H1 (cell line): ENCODE measurements around the gene RPIA. TPM values are rescaled to one million over a fixed set of nuclear protein-coding genes. Genes with fewer than 3 reads are reported as not detected.

Experiments
- CTCF ChIA-PET: fragments of 300-600 bp; sonication (Branson Sonifier 250); formaldehyde crosslinking; loops from one replicate; lab custom pipeline; 2021; ENCODE audit not compliant: partially characterized antibody; lab: Charles Lee
- POLR2A ChIA-PET: fragments of 300-600 bp; sonication (Branson Sonifier 250); formaldehyde crosslinking; loops from one replicate; lab custom pipeline; 2021; ENCODE audit warnings: inconsistent platforms; ENCODE audit not compliant: partially characterized antibody; lab: Charles Lee
- DNase-seq, 2 experiments: peaks; one replicate each; pipeline versions ENCODE4 v3.0.0 to v3.0.0-alpha.2; 2010 to 2022; ENCODE audit warnings: low spot score in 2 of 2, low read depth in 1 of 2, mixed read lengths in 1 of 2
- FAIRE-seq: peaks from 2 replicates; lab custom pipeline; 2011; peaks lifted over from hg19 to GRCh38; lab: Jason Lieb, UNC
- H2AFZ ChIP-seq: 2 replicates; pipeline ENCODE4 v1.8.1; 2012; ENCODE audit warnings: low read length, inconsistent platforms
- H2AK5ac ChIP-seq: 2 replicates; pipeline ENCODE4 v1.6.1; 2013; ENCODE audit warnings: low read depth, low read length
- H2BK120ac ChIP-seq: replicated peaks from 2 replicates; pipeline ENCODE3; 2013; ENCODE audit warnings: low read depth, low read length, inconsistent platforms
- H2BK12ac ChIP-seq: 2 replicates; pipeline ENCODE4 v1.6.1; 2013; ENCODE audit warnings: low read depth, low read length
- H2BK15ac ChIP-seq: 2 replicates; pipeline ENCODE4 v1.6.1; 2013; ENCODE audit warnings: low read length
- H2BK20ac ChIP-seq: 2 replicates; pipeline ENCODE4 v1.6.1; 2013; ENCODE audit warnings: low read length
- H2BK5ac ChIP-seq: 2 replicates; pipeline ENCODE4 v1.6.1; 2013; ENCODE audit warnings: low read depth, low read length
- H3K14ac ChIP-seq: 2 replicates; pipeline ENCODE4 v1.6.1; 2013; ENCODE audit warnings: inconsistent platforms; ENCODE audit not compliant: insufficient read length
- H3K18ac ChIP-seq: 2 replicates; pipeline ENCODE4 v1.6.1; 2013; ENCODE audit warnings: low read length; ENCODE audit errors: extremely low read depth
- H3K23ac ChIP-seq: 2 replicates; pipeline ENCODE4 v1.6.1; 2013; ENCODE audit warnings: inconsistent platforms; ENCODE audit not compliant: insufficient read length
- H3K23me2 ChIP-seq: 2 replicates; pipeline ENCODE4 v1.6.1; 2013; ENCODE audit warnings: low read depth, low read length
- H3K27ac ChIP-seq: 2 replicates; pipeline ENCODE4 v1.6.1; 2011; ENCODE audit warnings: low read depth, low read length, inconsistent platforms
- H3K27me3 ChIP-seq, 4 experiments: replicated peaks in 1 of 4; 1 replicate in 1 of 4; 2 replicates in 3 of 4; pipeline versions ENCODE4 v1.6.1 to v1.8.1; 2011 to 2013; ENCODE audit warnings: low read length in 3 of 4, mild to moderate bottlenecking in 3 of 4, inconsistent platforms in 2 of 4, mixed read lengths in 2 of 4, moderate library complexity in 1 of 4; ENCODE audit not compliant: control insufficient read depth in 3 of 4, insufficient read depth in 3 of 4; ENCODE audit errors: extremely low read depth in 1 of 4
- H3K36me3 ChIP-seq, 4 experiments: 2 replicates each; pipeline versions ENCODE4 v1.6.1 to v1.8.1; 2011 to 2013; ENCODE audit warnings: mild to moderate bottlenecking in 4 of 4, low read length in 3 of 4, moderate library complexity in 2 of 4, control low read depth in 1 of 4, inconsistent platforms in 1 of 4; ENCODE audit not compliant: insufficient read depth in 4 of 4, control insufficient read depth in 2 of 4
- H3K4ac ChIP-seq: replicated peaks from 2 replicates; pipeline ENCODE3; 2013; ENCODE audit warnings: low read length, low read depth, mixed read lengths, inconsistent platforms; ENCODE audit not compliant: insufficient read length
- H3K4me1 ChIP-seq, 4 experiments: replicated peaks in 1 of 4; 1 replicate in 1 of 4; 2 replicates in 3 of 4; pipeline versions ENCODE4 v1.6.1 to v1.8.1; 2011 to 2013; ENCODE audit warnings: low read length in 3 of 4, inconsistent platforms in 2 of 4, mixed read lengths in 1 of 4; ENCODE audit not compliant: insufficient read depth in 4 of 4, control insufficient read depth in 3 of 4
- H3K4me2 ChIP-seq, 2 experiments: 2 replicates each; pipeline versions ENCODE4 v1.6.1 to v1.8.1; 2011 to 2013; ENCODE audit warnings: low read depth in 2 of 2, low read length in 2 of 2, control low read depth in 1 of 2, inconsistent platforms in 1 of 2, mild to moderate bottlenecking in 1 of 2; ENCODE audit not compliant: insufficient read depth in 1 of 2
- H3K4me3 ChIP-seq, 4 experiments: fragments of 200-600, 300-600 bp in 1 of 4; sonication (generic), shearing (Covaris generic), sonication (Bioruptor Twin) in 1 of 4; 2 replicates each; pipeline versions ENCODE4 v1.5.1 to v1.8.1; 2011 to 2016; ENCODE audit warnings: low read length in 4 of 4, low read depth in 3 of 4, control low read depth in 2 of 4, inconsistent platforms in 2 of 4, mild to moderate bottlenecking in 2 of 4, mixed read lengths in 1 of 4, moderate library complexity in 1 of 4; ENCODE audit not compliant: insufficient read depth in 2 of 4; ENCODE audit errors: extremely low read depth in 1 of 4
- H3K56ac ChIP-seq: replicated peaks from 2 replicates; pipeline ENCODE3; 2013; ENCODE audit warnings: low read depth, mild to moderate bottlenecking, mixed read lengths, low read length, inconsistent platforms; ENCODE audit not compliant: insufficient read length
- H3K79me1 ChIP-seq: 2 replicates; pipeline ENCODE4 v1.6.1; 2013; ENCODE audit warnings: low read depth, low read length, control low read depth
- H3K79me2 ChIP-seq, 2 experiments: 2 replicates each; pipeline versions ENCODE4 v1.6.1 to v1.8.1; 2012 to 2013; ENCODE audit warnings: low read length in 2 of 2, mild to moderate bottlenecking in 2 of 2, inconsistent platforms in 1 of 2; ENCODE audit not compliant: insufficient read depth in 2 of 2, control insufficient read depth in 1 of 2
- H3K9ac ChIP-seq, 4 experiments: replicated peaks in 1 of 4; 1 replicate in 1 of 4; 2 replicates in 3 of 4; pipeline versions ENCODE4 v1.6.1 to v1.8.1; 2011 to 2013; ENCODE audit warnings: low read depth in 3 of 4, low read length in 3 of 4, control low read depth in 2 of 4, mild to moderate bottlenecking in 2 of 4, moderate library complexity in 2 of 4, inconsistent platforms in 1 of 4; ENCODE audit errors: extremely low read depth in 1 of 4
- H3K9me3 ChIP-seq, 2 experiments: 2 replicates each; pipeline versions ENCODE4 v1.6.1 to v1.8.1; 2012 to 2013; ENCODE audit warnings: mild to moderate bottlenecking in 2 of 2, moderate library complexity in 2 of 2, control low read depth in 1 of 2, inconsistent platforms in 1 of 2, low read depth in 1 of 2, low read length in 1 of 2, mixed read lengths in 1 of 2; ENCODE audit not compliant: insufficient read depth in 2 of 2
- H4K20me1 ChIP-seq, 2 experiments: replicated peaks in 1 of 2; 2 replicates each; pipeline versions ENCODE3 to v1.8.1; 2011 to 2013; ENCODE audit warnings: inconsistent platforms in 2 of 2, low read length in 2 of 2, mild to moderate bottlenecking in 1 of 2; ENCODE audit not compliant: insufficient read depth in 2 of 2, control insufficient read depth in 1 of 2
- H4K5ac ChIP-seq: 2 replicates; pipeline ENCODE4 v1.6.1; 2013; ENCODE audit warnings: low read length, low read depth, mixed read lengths, inconsistent platforms; ENCODE audit not compliant: insufficient read length
- H4K8ac ChIP-seq: 2 replicates; pipeline ENCODE4 v1.8.0; 2013; ENCODE audit warnings: mild to moderate bottlenecking, moderate library complexity, low read length, inconsistent platforms; ENCODE audit not compliant: insufficient read depth; ENCODE audit errors: extremely low read depth
- H4K91ac ChIP-seq: replicated peaks from 2 replicates; pipeline ENCODE3; 2013; ENCODE audit warnings: low read length, mixed read lengths, inconsistent platforms; ENCODE audit not compliant: insufficient read length
- ASH2L ChIP-seq: fragments of 200-600, 300-600 bp; sonication (generic); IDR thresholded peaks from one replicate; pipeline ENCODE4 v1.7.1; 2017; ENCODE audit warnings: low read length
- BRCA1 ChIP-seq: IDR thresholded peaks from 2 replicates; pipeline ENCODE4 v1.6.1; 2012; ENCODE audit warnings: low read depth, low read length, improper control_type of control experiment
- EGR1 ChIP-seq: IDR thresholded peaks from 2 replicates; pipeline ENCODE4 v1.6.1; 2011; ENCODE audit warnings: low read depth, low read length, borderline replicate concordance
- GTF2F1 ChIP-seq: IDR thresholded peaks from 2 replicates; pipeline ENCODE4 v1.6.1; 2012; ENCODE audit warnings: low read depth, low read length, improper control_type of control experiment, borderline replicate concordance
- HDAC2 ChIP-seq, 2 experiments: fragments of 300-600 bp in 1 of 2; sonication (generic) in 1 of 2; IDR thresholded peaks; 2 replicates each; pipeline ENCODE4 v1.6.1; 2011 to 2012; ENCODE audit warnings: low read depth in 2 of 2, low read length in 2 of 2, mild to moderate bottlenecking in 2 of 2, moderate library complexity in 2 of 2, borderline replicate concordance in 1 of 2, inconsistent platforms in 1 of 2
- MAFK ChIP-seq: IDR thresholded peaks from 2 replicates; pipeline ENCODE4 v1.6.1; 2012; ENCODE audit warnings: low read depth, mild to moderate bottlenecking, improper control_type of control experiment, low read length
- PHF8 ChIP-seq: fragments of 200-600 bp; sonication (generic); conservative IDR thresholded peaks from 2 replicates; pipeline ENCODE4 v1.7.1; 2012; ENCODE audit warnings: low read depth, mild to moderate bottlenecking, inconsistent platforms, low read length, moderate library complexity
- SP1 ChIP-seq: IDR thresholded peaks from 2 replicates; pipeline ENCODE4 v1.6.1; 2011; ENCODE audit warnings: low read depth, low read length
- SUZ12 ChIP-seq: fragments of 200-600 bp; sonication (generic); IDR thresholded peaks from 2 replicates; pipeline ENCODE4 v1.6.1; 2012; ENCODE audit warnings: mild to moderate bottlenecking, inconsistent platforms, low read length, moderate library complexity, mixed read lengths
- WGBS, 2 experiments: shearing (Covaris generic) in 1 of 2; methylation state at CpG; one replicate each; pipeline versions ENCODE4 v1.1.6 to v1.1.7; 2013 to 2015; ENCODE audit warnings: low lambda C conversion rate in 2 of 2, mixed read lengths in 2 of 2, inconsistent platforms in 1 of 2, low coverage in 1 of 2, missing lambda C conversion rate in 1 of 2; ENCODE audit not compliant: insufficient replicate concordance in 2 of 2, insufficient coverage in 1 of 2, insufficient read length in 1 of 2; ENCODE audit errors: extremely low coverage in 1 of 2, missing lambda C conversion rate in 1 of 2; 5-methylcytosine and 5-hydroxymethylcytosine counted together
- polyA plus RNA-seq, 7 experiments: library from polyadenylated mRNA; depleted of rRNA in 3 of 7; stranded (reverse) in 5 of 7; unstranded in 2 of 7; fragments of >200 nt in 5 of 7; fragments of 200-250 nt in 2 of 7; gene quantifications; 1 replicate in 5 of 7; 2 replicates in 1 of 7; 4 replicates in 1 of 7; pipeline versions ENCODE4 v1.2.1 to v1.2.3, GENCODE V29; 2011 to 2013; ENCODE audit warnings: missing spikeins in 2 of 7, mixed read lengths in 2 of 7
- total RNA-seq: library from RNA; stranded (reverse); fragmentation: NEBNext Ultra II Directional; extraction: Animal tissue kit (Norgen Biotek cat#: 25700); gene quantifications from 2 replicates; pipeline ENCODE4 v1.2.1, GENCODE V29; 2021

RPIA gene
- total and polyA plus RNA-seq, 2 of the 8 experiments (the other 6 are each of a cell fraction or from before 2014, with no cell fraction given), result 13.1 to 24.0 TPM

DNA sequence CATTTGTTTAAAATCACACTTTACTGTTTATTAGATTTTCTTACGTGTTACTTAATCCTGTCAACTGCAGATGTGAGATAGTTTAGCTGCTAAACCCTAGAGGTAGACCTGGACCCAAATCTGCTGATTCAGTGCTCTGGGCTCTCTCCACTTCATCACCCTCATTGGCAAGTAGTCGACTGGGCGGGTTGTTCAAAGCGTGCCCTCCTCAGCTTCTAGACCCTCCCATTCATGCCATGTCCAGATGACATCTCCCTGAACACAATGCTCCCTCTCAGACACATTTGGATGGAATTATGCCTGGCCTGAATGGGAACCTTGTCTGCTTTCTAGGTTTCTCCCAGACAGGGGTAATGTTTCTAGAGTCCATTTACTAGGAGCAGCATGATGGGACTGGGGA lies 43.7 kb downstream of the RPIA start:
- Histone ChIP-seq H2AFZ (no peak overlapping the region), H3K23me2 (no peaks in the 10 kb centered on the region), H3K27ac (no peak overlapping the region), H3K4me2 (no peak overlapping the region), H3K79me2 (no peaks in the 10 kb centered on the region), H3K18ac (no peak overlapping the region), H3K14ac (no peak overlapping the region), H2BK12ac (no peak overlapping the region), H4K8ac (no peak overlapping the region), H3K9ac (no peak overlapping the region), H2BK20ac (no peak overlapping the region), H3K79me1 (peaks cover 3% of the 10 kb centered on the region; the same call in 1 of the 2 replicates), H3K4ac (no peak overlapping the region), H4K91ac (no peak overlapping the region), H2BK15ac (no peak overlapping the region), H3K4me1 (no peaks in the 10 kb centered on the region; a peak in 1 of 7 replicates), H3K36me3 (peaks cover 7 to 17% (median 12%) of the 10 kb centered on the region in 4 experiments), H3K4me3 (no peak overlapping the region), H3K27me3 (no peaks in the 10 kb centered on the region), H4K20me1 (peaks cover 0 to 2% of the 10 kb centered on the region in 2 experiments), H2AK5ac (no peak overlapping the region), H2BK5ac (no peak overlapping the region), H3K23ac (no peak overlapping the region), H3K56ac (no peak overlapping the region), H4K5ac (no peak overlapping the region), H3K9me3 (no peaks in the 10 kb centered on the region), H2BK120ac (no peak overlapping the region)
- POLR2A ChIA-PET, result no interaction called here
- no peak for DNase-seq
- FAIRE-seq, result no peak
- CTCF ChIA-PET, result no interaction called here
- 90% methylated on average over 4 of the region's 4 CpGs; no CpG with 5 or more reads in 1 of the 2 experiments for WGBS, 2 experiments
- TF ChIP-seq BRCA1 (no peak), SUZ12 (no peak), PHF8 (no peak), MAFK (no peak), SP1 (no peak), EGR1 (no peak), HDAC2 (IDR thresholded peaks at IDR 0.05; ENCODE audit: borderline replicate concordance in 1 of 2, low read depth in 2 of 2, low read length in 2 of 2) (no peak), GTF2F1 (no peak), ASH2L (no peak)
- TF ChIP-seq, all 59 proteins: peak for 0
